ENCODE results near the gene RYR3. TPM values are rescaled to one million over a fixed set of nuclear protein-coding genes. Genes with fewer than 3 reads are reported as not detected.

Gene RYR3
- total RNA-seq, 4 donors from 2014 or later, result 1.5 to 7.3 (median 1.9) TPM

GRCh38 chr15:33656168-33656567 lies 345.4 kb downstream of the RYR3 start:
- TF ChIP-seq CTCF (IDR thresholded peaks at IDR 0.05; ENCODE audit: low read depth), result no peak

GRCh38 chr15:33660151-33660550 lies 349.4 kb downstream of the RYR3 start:
- TF ChIP-seq CTCF (IDR thresholded peaks at IDR 0.05; ENCODE audit: low read depth), result no peak

- TF ChIP-seq CTCF (IDR thresholded peaks at IDR 0.05; ENCODE audit: low read depth), result no peak
Observed at GRCh38 chr15:33662014-33662413, 351.2 kb downstream of the RYR3 start.

- TF ChIP-seq CTCF (IDR thresholded peaks at IDR 0.05; ENCODE audit: low read depth), result no peak
Observed at GRCh38 chr15:33664947-33665346, 354.2 kb downstream of the RYR3 start.

GRCh38 chr15:33670567-33670966 lies 359.8 kb downstream of the RYR3 start:
- TF ChIP-seq CTCF (IDR thresholded peaks at IDR 0.05; ENCODE audit: low read depth), result no peak

GRCh38 chr15:33671456-33671855 lies 360.7 kb downstream of the RYR3 start:
- no peak for TF ChIP-seq CTCF (IDR thresholded peaks at IDR 0.05; ENCODE audit: low read depth)

GRCh38 chr15:33675246-33675645 lies 364.5 kb downstream of the RYR3 start:
- no peak for TF ChIP-seq CTCF (IDR thresholded peaks at IDR 0.05; ENCODE audit: low read depth)
